HepG2 (cell line): ENCODE measurements around the gene VPS52. TPM values are rescaled to one million over a fixed set of nuclear protein-coding genes. Genes with fewer than 3 reads are reported as not detected.
A peak's percentile ranks its signal among the peaks of the same experiment; 100 is the strongest.

Experiments
- CERS6 ChIP-seq: sonication (generic); formaldehyde crosslinking; IDR thresholded peaks from 2 replicates; pipeline ENCODE4 v1.5.0; 2020; ENCODE audit warnings: missing genetic modification reagents
- DNMT3B ChIP-seq: conservative IDR thresholded peaks from 2 replicates; pipeline ENCODE4 v1.6.1; 2016; ENCODE audit warnings: missing biosample characterization, control low read depth
- GPBP1L1 ChIP-seq: sonication (generic); formaldehyde crosslinking; IDR thresholded peaks from 2 replicates; pipeline ENCODE4 v1.5.0; 2020; ENCODE audit warnings: mild to moderate bottlenecking, missing genetic modification reagents
- GRHL1 ChIP-seq: sonication (generic); formaldehyde crosslinking; conservative IDR thresholded peaks from 2 replicates; pipeline ENCODE4 v1.8.0; 2022; ENCODE audit warnings: missing genetic modification reagents
- ISL2 ChIP-seq: sonication (generic); formaldehyde crosslinking; IDR thresholded peaks from 2 replicates; pipeline ENCODE4 v1.5.0; 2020; ENCODE audit warnings: missing genetic modification reagents
- KLF16 ChIP-seq, 2 experiments: sonication (generic) in 1 of 2; formaldehyde crosslinking in 1 of 2; IDR thresholded peaks; 2 replicates each; pipeline versions ENCODE4 v1.6.1 to v1.8.0; 2016 to 2023; ENCODE audit warnings: missing genetic modification reagents in 2 of 2, missing compliant biosample characterization in 1 of 2
- MAF1 ChIP-seq: sonication (generic); formaldehyde crosslinking; IDR thresholded peaks from 2 replicates; pipeline ENCODE4 v1.5.0; 2020; ENCODE audit warnings: missing genetic modification reagents, borderline replicate concordance
- NR2F2 ChIP-seq: IDR thresholded peaks from 2 replicates; pipeline ENCODE4 v1.6.1; 2012; ENCODE audit warnings: low read depth, inconsistent platforms, borderline replicate concordance
- NR2F6 ChIP-seq, 2 experiments: IDR thresholded peaks; 2 replicates each; pipeline ENCODE4 v1.6.1; 2016; ENCODE audit warnings: antibody characterized with exemption in 1 of 2, mild to moderate bottlenecking in 1 of 2
- RFX3 ChIP-seq: IDR thresholded peaks from 2 replicates; pipeline ENCODE4 v1.6.1; 2016; ENCODE audit warnings: missing biosample characterization, missing genetic modification reagents
- SATB2 ChIP-seq: sonication (generic); formaldehyde crosslinking; IDR thresholded peaks from 2 replicates; pipeline ENCODE4 v1.5.0; 2020; ENCODE audit warnings: missing genetic modification reagents
- SP140L ChIP-seq: sonication (generic); formaldehyde crosslinking; IDR thresholded peaks from 2 replicates; pipeline ENCODE4 v1.4.0; 2020; ENCODE audit warnings: missing genetic modification reagents, borderline replicate concordance
- ZBTB7A ChIP-seq: sonication (generic); formaldehyde crosslinking; IDR thresholded peaks from 2 replicates; pipeline ENCODE4 v1.8.0; 2022; ENCODE audit warnings: mild to moderate bottlenecking, missing genetic modification reagents
- ZNF317 ChIP-seq: sonication (generic); formaldehyde crosslinking; IDR thresholded peaks from 2 replicates; pipeline ENCODE4 v1.5.0; 2020; ENCODE audit warnings: mild to moderate bottlenecking, missing genetic modification reagents
- ZNF335 ChIP-seq: sonication (generic); formaldehyde crosslinking; IDR thresholded peaks from 2 replicates; pipeline ENCODE4 v1.4.0; 2020; ENCODE audit warnings: missing genetic modification reagents
- ZNF556 ChIP-seq: sonication (generic); formaldehyde crosslinking; IDR thresholded peaks from 2 replicates; pipeline ENCODE4 v1.4.0; 2020; ENCODE audit warnings: mild to moderate bottlenecking, missing genetic modification reagents, borderline replicate concordance
- ZNF670 ChIP-seq: sonication (generic); formaldehyde crosslinking; IDR thresholded peaks from 2 replicates; pipeline ENCODE4 v1.8.0; 2022; ENCODE audit warnings: mild to moderate bottlenecking, missing genetic modification reagents, borderline replicate concordance
- ZNF710 ChIP-seq: sonication (generic); formaldehyde crosslinking; IDR thresholded peaks from 2 replicates; pipeline ENCODE4 v1.5.0; 2020; ENCODE audit warnings: mild to moderate bottlenecking, missing genetic modification reagents, borderline replicate concordance
- ZNF781 ChIP-seq: sonication (generic); formaldehyde crosslinking; IDR thresholded peaks from 2 replicates; pipeline ENCODE4 v1.5.1; 2020; ENCODE audit warnings: borderline replicate concordance, mild to moderate bottlenecking, missing genetic modification reagents; ENCODE audit errors: not compliant biosample characterization
- ZNF841 ChIP-seq: sonication (generic); formaldehyde crosslinking; IDR thresholded peaks from 2 replicates; pipeline ENCODE4 v1.8.1; 2023; ENCODE audit warnings: missing genetic modification reagents, borderline replicate concordance
- polyA plus RNA-seq, 8 experiments: library from polyadenylated mRNA; depleted of rRNA in 3 of 8; stranded (reverse) in 7 of 8; unstranded in 1 of 8; fragments of >200 nt; fragmentation: Illumina TruSeq in 4 of 8; extraction: Trizol in 4 of 8; gene quantifications; 2 replicates each; pipeline versions ENCODE4 v1.2.1 to v1.2.3, GENCODE V29; 2011 to 2016; ENCODE audit warnings: low read depth in 4 of 8, missing spikeins in 1 of 8, mixed read lengths in 1 of 8; ENCODE audit not compliant: insufficient read depth in 1 of 8
- total RNA-seq, 5 experiments: library from RNA; depleted of rRNA; stranded (reverse); fragments of >200 nt; fragmentation: Illumina TruSeq; extraction: Trizol; gene quantifications; 2 replicates each; pipeline ENCODE4 v1.2.3, GENCODE V29; 2016; ENCODE audit warnings: low read depth in 1 of 5
- TF ChIP-seq, protein P1 (sequence below): sonication (generic); formaldehyde crosslinking; IDR thresholded peaks from 2 replicates; pipeline ENCODE4 v1.4.0; 2020; ENCODE audit warnings: missing genetic modification reagents; ENCODE audit errors: not compliant biosample characterization
- TF ChIP-seq, protein P2 (sequence below): sonication (generic); formaldehyde crosslinking; IDR thresholded peaks from 2 replicates; pipeline ENCODE4 v1.4.0; 2020; ENCODE audit warnings: missing genetic modification reagents, low read depth, mild to moderate bottlenecking, borderline replicate concordance

The VPS52 gene
- total and polyA plus RNA-seq, 2 of the 13 experiments (the other 11 are each of a cell fraction or from before 2014, with no cell fraction given), result 48.9 to 85.5 TPM

- TF ChIP-seq ZBTB7A (CRISPR knock-in tag) (peak; percentile 44; the same call in 1 of the 2 replicates), ZNF670 (CRISPR knock-in tag) (no peak), ZNF710 (CRISPR knock-in tag) (no peak; the same call in 1 of the 2 replicates), GRHL1 (CRISPR knock-in tag) (no peak), ZNF317 (CRISPR knock-in tag) (no peak), SATB2 (no peak), ZNF781 (CRISPR knock-in tag) (no peak), DNMT3B (CRISPR knock-in tag) (0 out of 2 replicates have a peak, but pooled peaks have one; percentile 38), ZNF841 (no peak), CERS6 (no peak), ZNF556 (CRISPR knock-in tag) (no peak), NR2F6 (IDR thresholded peaks at IDR 0.05) (peak; percentile 79), NR2F6 (CRISPR knock-in tag; IDR thresholded peaks at IDR 0.05) (peak; percentile 85), KLF16 (CRISPR knock-in tag; IDR thresholded peaks at IDR 0.05) (no peak), ZNF335 (peak; percentile 8; the same call in 1 of the 2 replicates), MAF1 (no peak), GPBP1L1 (CRISPR knock-in tag) (no peak), ISL2 (CRISPR knock-in tag) (no peak), RFX3 (CRISPR knock-in tag) (peak; percentile 67), SP140L (CRISPR knock-in tag) (no peak), NR2F2 (peak; percentile 71; the same call in 1 of the 2 replicates)
- TF ChIP-seq, protein P1, sequence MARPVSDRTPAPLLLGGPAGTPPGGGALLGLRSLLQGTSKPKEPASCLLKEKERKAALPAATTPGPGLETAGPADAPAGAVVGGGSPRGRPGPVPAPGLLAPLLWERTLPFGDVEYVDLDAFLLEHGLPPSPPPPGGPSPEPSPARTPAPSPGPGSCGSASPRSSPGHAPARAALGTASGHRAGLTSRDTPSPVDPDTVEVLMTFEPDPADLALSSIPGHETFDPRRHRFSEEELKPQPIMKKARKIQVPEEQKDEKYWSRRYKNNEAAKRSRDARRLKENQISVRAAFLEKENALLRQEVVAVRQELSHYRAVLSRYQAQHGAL (CRISPR knock-in tag), result no peak
- TF ChIP-seq, protein P2, sequence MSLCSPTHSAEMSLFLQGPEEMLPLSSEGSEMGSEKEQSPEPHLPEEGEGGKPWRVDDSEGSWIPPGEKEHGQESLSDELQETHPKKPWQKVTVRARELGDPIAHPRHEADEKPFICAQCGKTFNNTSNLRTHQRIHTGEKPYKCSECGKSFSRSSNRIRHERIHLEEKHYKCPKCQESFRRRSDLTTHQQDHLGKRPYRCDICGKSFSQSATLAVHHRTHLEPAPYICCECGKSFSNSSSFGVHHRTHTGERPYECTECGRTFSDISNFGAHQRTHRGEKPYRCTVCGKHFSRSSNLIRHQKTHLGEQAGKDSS, result peak; percentile 44; the same call in 1 of the 2 replicates
These were observed 42.9 kb upstream of the VPS52 start (continued) for GRCh38 chr6:33314515-33314942.
